SK-N-SH treated with all-trans-retinoic acid at 6 μM for 48 hours (cell line): Measurements from ENCODE around the gene CADM1.

Experiments
- ARNTL ChIP-seq: fragments of 450-650 bp; formaldehyde crosslinking; IDR thresholded peaks from 2 replicates; pipeline ENCODE4 v1.5.0; 2020; ENCODE audit warnings: low read depth, mild to moderate bottlenecking, moderate library complexity, borderline replicate concordance
- CSRNP3 ChIP-seq: fragments of 250-450 bp; sonication (Bioruptor Pico); IDR thresholded peaks from 2 replicates; pipeline ENCODE4 v1.5.1; 2021; ENCODE audit warnings: mild to moderate bottlenecking, moderate library complexity
- ISL1 ChIP-seq: fragments of 250-450 bp; sonication (Bioruptor Pico); IDR thresholded peaks from 2 replicates; pipeline ENCODE4 v2.1.2; 2022; ENCODE audit warnings: mild to moderate bottlenecking, moderate library complexity
- PPARA ChIP-seq: fragments of 250-450 bp; sonication (Bioruptor Pico); IDR thresholded peaks from 2 replicates; pipeline ENCODE4 v1.5.0; 2020; ENCODE audit warnings: mild to moderate bottlenecking, borderline replicate concordance
- RARB ChIP-seq: fragments of 250-450 bp; sonication (Bioruptor Pico); IDR thresholded peaks from 2 replicates; pipeline ENCODE4 v1.8.0; 2021; ENCODE audit warnings: mild to moderate bottlenecking, moderate library complexity
- TOX ChIP-seq: fragments of 250-450 bp; sonication (Bioruptor Pico); IDR thresholded peaks from 2 replicates; pipeline ENCODE4 v1.8.0; 2021; ENCODE audit warnings: mild to moderate bottlenecking, moderate library complexity, borderline replicate concordance
- ZFP30 ChIP-seq: fragments of 450-650 bp; formaldehyde crosslinking; IDR thresholded peaks from 2 replicates; pipeline ENCODE4 v1.5.0; 2022; ENCODE audit warnings: mild to moderate bottlenecking, moderate library complexity
- ZNF565 ChIP-seq: fragments of 450-650 bp; formaldehyde crosslinking; conservative IDR thresholded peaks from 2 replicates; pipeline ENCODE4 v1.5.0; 2020; ENCODE audit warnings: low read depth, mild to moderate bottlenecking, moderate library complexity
- ZNF8 ChIP-seq: fragments of 450-650 bp; formaldehyde crosslinking; IDR thresholded peaks from 2 replicates; pipeline ENCODE4 v1.5.0; 2020; ENCODE audit warnings: mild to moderate bottlenecking, moderate library complexity
- TF ChIP-seq, protein P1 (sequence below): fragments of 250-450 bp; sonication (Bioruptor Pico); IDR thresholded peaks from 2 replicates; pipeline ENCODE4 v1.5.1; 2020; ENCODE audit warnings: low read depth, mild to moderate bottlenecking, moderate library complexity
- TF ChIP-seq, protein P2 (sequence below): fragments of 250-450 bp; sonication (Bioruptor Pico); IDR thresholded peaks from 2 replicates; pipeline ENCODE4 v1.8.0; 2020; ENCODE audit warnings: mild to moderate bottlenecking, moderate library complexity, borderline replicate concordance

DNA sequence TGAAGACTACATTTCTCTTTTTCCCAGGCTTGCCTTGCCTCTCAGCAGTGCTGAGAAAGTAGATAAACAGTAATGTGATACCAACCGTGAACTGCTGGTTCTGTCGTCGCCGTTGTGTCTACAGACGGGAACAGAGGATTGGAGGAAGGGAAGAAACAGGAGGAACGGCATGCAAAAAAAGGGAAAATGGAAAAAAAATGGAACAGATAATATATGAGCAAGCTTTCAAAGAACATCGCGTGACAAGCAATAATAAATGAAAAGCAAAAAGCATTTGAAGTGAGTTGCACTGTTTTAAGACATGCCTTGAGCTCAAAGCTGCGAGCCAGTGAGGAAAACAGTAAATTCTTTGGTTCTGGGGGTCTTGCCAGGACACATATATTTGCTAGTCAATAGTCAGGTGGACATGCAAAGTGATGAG, 305.9 kb downstream of the CADM1 start:
- TF ChIP-seq, protein P1, sequence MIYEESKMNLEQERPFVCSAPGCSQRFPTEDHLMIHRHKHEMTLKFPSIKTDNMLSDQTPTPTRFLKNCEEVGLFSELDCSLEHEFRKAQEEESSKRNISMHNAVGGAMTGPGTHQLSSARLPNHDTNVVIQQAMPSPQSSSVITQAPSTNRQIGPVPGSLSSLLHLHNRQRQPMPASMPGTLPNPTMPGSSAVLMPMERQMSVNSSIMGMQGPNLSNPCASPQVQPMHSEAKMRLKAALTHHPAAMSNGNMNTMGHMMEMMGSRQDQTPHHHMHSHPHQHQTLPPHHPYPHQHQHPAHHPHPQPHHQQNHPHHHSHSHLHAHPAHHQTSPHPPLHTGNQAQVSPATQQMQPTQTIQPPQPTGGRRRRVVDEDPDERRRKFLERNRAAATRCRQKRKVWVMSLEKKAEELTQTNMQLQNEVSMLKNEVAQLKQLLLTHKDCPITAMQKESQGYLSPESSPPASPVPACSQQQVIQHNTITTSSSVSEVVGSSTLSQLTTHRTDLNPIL (CRISPR knock-in tag) = no peak
- TF ChIP-seq TOX (CRISPR knock-in tag) (no peak), ZNF565 (CRISPR knock-in tag) (no peak), PPARA (no peak), ISL1 (CRISPR knock-in tag) (no peak), RARB (CRISPR knock-in tag) (no peak), ARNTL (no peak), ZNF8 (CRISPR knock-in tag) (no peak), CSRNP3 (CRISPR knock-in tag) (no peak), ZFP30 (no peak)
- TF ChIP-seq, protein P2, sequence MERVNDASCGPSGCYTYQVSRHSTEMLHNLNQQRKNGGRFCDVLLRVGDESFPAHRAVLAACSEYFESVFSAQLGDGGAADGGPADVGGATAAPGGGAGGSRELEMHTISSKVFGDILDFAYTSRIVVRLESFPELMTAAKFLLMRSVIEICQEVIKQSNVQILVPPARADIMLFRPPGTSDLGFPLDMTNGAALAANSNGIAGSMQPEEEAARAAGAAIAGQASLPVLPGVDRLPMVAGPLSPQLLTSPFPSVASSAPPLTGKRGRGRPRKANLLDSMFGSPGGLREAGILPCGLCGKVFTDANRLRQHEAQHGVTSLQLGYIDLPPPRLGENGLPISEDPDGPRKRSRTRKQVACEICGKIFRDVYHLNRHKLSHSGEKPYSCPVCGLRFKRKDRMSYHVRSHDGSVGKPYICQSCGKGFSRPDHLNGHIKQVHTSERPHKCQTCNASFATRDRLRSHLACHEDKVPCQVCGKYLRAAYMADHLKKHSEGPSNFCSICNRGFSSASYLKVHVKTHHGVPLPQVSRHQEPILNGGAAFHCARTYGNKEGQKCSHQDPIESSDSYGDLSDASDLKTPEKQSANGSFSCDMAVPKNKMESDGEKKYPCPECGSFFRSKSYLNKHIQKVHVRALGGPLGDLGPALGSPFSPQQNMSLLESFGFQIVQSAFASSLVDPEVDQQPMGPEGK (CRISPR knock-in tag) = no peak
